Erythroblast (primary cell): ENCODE measurements around the gene H2BK1.

Experiments used
- GATA1 ChIP-seq: IDR thresholded peaks from 2 replicates; pipeline ENCODE4 v1.6.1; 2011; ENCODE audit warnings: low read depth, mild to moderate bottlenecking, control low read depth, low read length, moderate library complexity
- POLR2A ChIP-seq: IDR thresholded peaks from 2 replicates; pipeline ENCODE4 v1.6.1; 2011; ENCODE audit warnings: mild to moderate bottlenecking, low read length

- TF ChIP-seq POLR2A = no peak
- TF ChIP-seq GATA1 = no peak
Observed at GRCh38 chr7:151185762-151186639, 24.3 kb downstream of the H2BK1 start.
